ENCODE data around the gene LMX1B.

DNA sequence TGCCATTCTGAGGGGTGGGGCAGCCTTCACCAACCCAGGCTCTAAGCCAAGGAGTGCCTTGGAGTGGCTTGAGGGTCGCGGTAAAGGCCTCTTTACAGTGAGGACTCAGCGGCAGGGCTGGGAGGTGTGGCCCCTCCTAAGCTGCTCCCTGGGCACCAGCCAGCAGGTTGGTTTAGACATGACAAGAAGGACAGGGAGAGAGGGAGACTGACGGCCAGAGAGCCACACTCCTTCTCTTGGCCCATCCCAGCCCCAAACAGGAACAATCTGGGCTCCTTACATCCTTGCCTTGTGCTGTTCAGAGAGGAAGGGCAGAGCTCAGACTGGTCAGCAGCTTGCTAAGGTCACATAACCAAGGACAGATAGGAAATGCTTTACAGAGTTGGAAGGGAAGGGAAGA, 94.5 kb downstream of the LMX1B start:
- TF ChIP-seq, protein P1, sequence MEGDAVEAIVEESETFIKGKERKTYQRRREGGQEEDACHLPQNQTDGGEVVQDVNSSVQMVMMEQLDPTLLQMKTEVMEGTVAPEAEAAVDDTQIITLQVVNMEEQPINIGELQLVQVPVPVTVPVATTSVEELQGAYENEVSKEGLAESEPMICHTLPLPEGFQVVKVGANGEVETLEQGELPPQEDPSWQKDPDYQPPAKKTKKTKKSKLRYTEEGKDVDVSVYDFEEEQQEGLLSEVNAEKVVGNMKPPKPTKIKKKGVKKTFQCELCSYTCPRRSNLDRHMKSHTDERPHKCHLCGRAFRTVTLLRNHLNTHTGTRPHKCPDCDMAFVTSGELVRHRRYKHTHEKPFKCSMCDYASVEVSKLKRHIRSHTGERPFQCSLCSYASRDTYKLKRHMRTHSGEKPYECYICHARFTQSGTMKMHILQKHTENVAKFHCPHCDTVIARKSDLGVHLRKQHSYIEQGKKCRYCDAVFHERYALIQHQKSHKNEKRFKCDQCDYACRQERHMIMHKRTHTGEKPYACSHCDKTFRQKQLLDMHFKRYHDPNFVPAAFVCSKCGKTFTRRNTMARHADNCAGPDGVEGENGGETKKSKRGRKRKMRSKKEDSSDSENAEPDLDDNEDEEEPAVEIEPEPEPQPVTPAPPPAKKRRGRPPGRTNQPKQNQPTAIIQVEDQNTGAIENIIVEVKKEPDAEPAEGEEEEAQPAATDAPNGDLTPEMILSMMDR (IDR thresholded peaks at IDR 0.05; ENCODE audit: poor library complexity, severe bottlenecking) = no peak
- TF ChIP-seq TAF1 (IDR thresholded peaks at IDR 0.05; ENCODE audit: low read depth) (no peak), EP300 (conservative IDR thresholded peaks at IDR 0.05; ENCODE audit: poor library complexity, severe bottlenecking) (no peak), POLR2AphosphoS5 (IDR thresholded peaks at IDR 0.05) (no peak), EZH2 (IDR thresholded peaks at IDR 0.05; ENCODE audit: borderline replicate concordance, insufficient read depth, low read length, poor library complexity, severe bottlenecking) (no peak)
- TF ChIP-seq, protein P2, sequence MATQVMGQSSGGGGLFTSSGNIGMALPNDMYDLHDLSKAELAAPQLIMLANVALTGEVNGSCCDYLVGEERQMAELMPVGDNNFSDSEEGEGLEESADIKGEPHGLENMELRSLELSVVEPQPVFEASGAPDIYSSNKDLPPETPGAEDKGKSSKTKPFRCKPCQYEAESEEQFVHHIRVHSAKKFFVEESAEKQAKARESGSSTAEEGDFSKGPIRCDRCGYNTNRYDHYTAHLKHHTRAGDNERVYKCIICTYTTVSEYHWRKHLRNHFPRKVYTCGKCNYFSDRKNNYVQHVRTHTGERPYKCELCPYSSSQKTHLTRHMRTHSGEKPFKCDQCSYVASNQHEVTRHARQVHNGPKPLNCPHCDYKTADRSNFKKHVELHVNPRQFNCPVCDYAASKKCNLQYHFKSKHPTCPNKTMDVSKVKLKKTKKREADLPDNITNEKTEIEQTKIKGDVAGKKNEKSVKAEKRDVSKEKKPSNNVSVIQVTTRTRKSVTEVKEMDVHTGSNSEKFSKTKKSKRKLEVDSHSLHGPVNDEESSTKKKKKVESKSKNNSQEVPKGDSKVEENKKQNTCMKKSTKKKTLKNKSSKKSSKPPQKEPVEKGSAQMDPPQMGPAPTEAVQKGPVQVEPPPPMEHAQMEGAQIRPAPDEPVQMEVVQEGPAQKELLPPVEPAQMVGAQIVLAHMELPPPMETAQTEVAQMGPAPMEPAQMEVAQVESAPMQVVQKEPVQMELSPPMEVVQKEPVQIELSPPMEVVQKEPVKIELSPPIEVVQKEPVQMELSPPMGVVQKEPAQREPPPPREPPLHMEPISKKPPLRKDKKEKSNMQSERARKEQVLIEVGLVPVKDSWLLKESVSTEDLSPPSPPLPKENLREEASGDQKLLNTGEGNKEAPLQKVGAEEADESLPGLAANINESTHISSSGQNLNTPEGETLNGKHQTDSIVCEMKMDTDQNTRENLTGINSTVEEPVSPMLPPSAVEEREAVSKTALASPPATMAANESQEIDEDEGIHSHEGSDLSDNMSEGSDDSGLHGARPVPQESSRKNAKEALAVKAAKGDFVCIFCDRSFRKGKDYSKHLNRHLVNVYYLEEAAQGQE (IDR thresholded peaks at IDR 0.05; ENCODE audit: borderline replicate concordance) = no peak

Measured in neural cell (in vitro differentiated cells).